CD4-positive, alpha-beta T cell (primary cell): ENCODE data around the gene SPDYE1. TPM values are rescaled to one million over a fixed set of nuclear protein-coding genes. Genes with fewer than 3 reads are reported as not detected.
A peak's percentile ranks its signal among the peaks of the same experiment; 100 is the strongest.
"Not testable (repeated sequence)": the region's sequence is repeated elsewhere in the genome, so short reads cannot be mapped to it uniquely, and the experiment has no call there.

ENCODE experiments used
- ATAC-seq: fragments of 200-7000 bp; cut with Tn5 transposase; one replicate; pipeline ENCODE4 v1.10.0; 2022; ENCODE audit warnings: mild to moderate bottlenecking; ENCODE audit not compliant: poor library complexity
- CTCF ChIA-PET: fragments of 350-600 bp; sonication (Branson Sonifier 250); formaldehyde crosslinking; loops from one replicate; lab custom pipeline; 2021; ENCODE audit warnings: antibody characterized with exemption, inconsistent platforms; lab: Charles Lee
- POLR2A ChIA-PET: fragments of 350-600 bp; sonication (Branson Sonifier 250); formaldehyde crosslinking; loops from one replicate; lab custom pipeline; 2021; ENCODE audit warnings: antibody characterized with exemption, inconsistent platforms; lab: Charles Lee
- DNase-seq, 14 experiments: peaks; one replicate each; pipeline ENCODE4 v3.0.0-alpha.2; 2013 to 2020; ENCODE audit warnings: mixed read lengths in 2 of 14
- H3K27ac ChIP-seq, 2 donors: one replicate each; pipeline versions ENCODE4 v1.5.1 to v1.7.0; 2013; ENCODE audit warnings: low read length in 2 of 2, low read depth in 1 of 2, mild to moderate bottlenecking in 1 of 2
- H3K27me3 ChIP-seq, 2 experiments: 1 replicate in 1 of 2; 2 replicates in 1 of 2; pipeline versions ENCODE4 v1.6.1 to v1.7.0; 2013; ENCODE audit warnings: low read length in 2 of 2, control low read depth in 1 of 2, mild to moderate bottlenecking in 1 of 2, moderate library complexity in 1 of 2; ENCODE audit not compliant: insufficient read depth in 2 of 2, control insufficient read depth in 1 of 2
- H3K36me3 ChIP-seq: one replicate; pipeline ENCODE4 v1.6.1; 2013; ENCODE audit warnings: low read length, control low read depth; ENCODE audit not compliant: insufficient read depth
- H3K4me1 ChIP-seq: one replicate; pipeline ENCODE4 v1.6.1; 2013; ENCODE audit warnings: low read length, control low read depth; ENCODE audit not compliant: insufficient read depth
- H3K4me3 ChIP-seq: one replicate; pipeline ENCODE4 v1.5.1; 2013; ENCODE audit warnings: mild to moderate bottlenecking, low read length, moderate library complexity
- H3K9me3 ChIP-seq, 2 experiments: 1 replicate in 1 of 2; 2 replicates in 1 of 2; pipeline versions ENCODE4 v1.6.1 to v1.7.0; 2013; ENCODE audit warnings: low read length in 2 of 2, mild to moderate bottlenecking in 2 of 2, control low read depth in 1 of 2, moderate library complexity in 1 of 2; ENCODE audit not compliant: control insufficient read depth in 1 of 2, insufficient read depth in 1 of 2
- H3K27ac Mint-ChIP-seq: one replicate; pipeline ENCODE4 v1.8.0; 2020; ENCODE audit warnings: mixed read lengths
- H3K27me3 Mint-ChIP-seq: one replicate; pipeline ENCODE4 v1.8.0; 2021; ENCODE audit warnings: mixed read lengths
- H3K36me3 Mint-ChIP-seq: one replicate; pipeline ENCODE4 v1.8.0; 2021; ENCODE audit warnings: low read depth, mixed read lengths
- H3K4me1 Mint-ChIP-seq: one replicate; pipeline ENCODE4 v1.8.0; 2021; ENCODE audit warnings: low read depth, mixed read lengths
- H3K4me3 Mint-ChIP-seq: one replicate; pipeline ENCODE4 v1.8.0; 2020; ENCODE audit warnings: mild to moderate bottlenecking, mixed read lengths
- H3K9me3 Mint-ChIP-seq: one replicate; pipeline ENCODE4 v1.8.0; 2020; ENCODE audit warnings: mixed read lengths
- CTCF ChIP-seq: fragments of 200-600 bp; IDR thresholded peaks from one replicate; pipeline ENCODE4 v1.8.0; 2022; ENCODE audit warnings: antibody characterized with exemption, mild to moderate bottlenecking
- intact Hi-C, 2 experiments: fragments of 100-400 bp; cut with DNase I in 1 of 2; cut with micrococcal nuclease in 1 of 2; formaldehyde crosslinking; loops; one replicate each; pipeline versions ENCODE4 v1.15.1 to v1.9.0; 2023 to 2025; cut with DNase I, micrococcal nuclease
- total RNA-seq, 174 experiments: library from RNA in 2 of 174; stranded (reverse) in 2 of 174; gene quantifications; one replicate each; pipeline ENCODE4 v1.2.3 and lab custom pipeline; 2021 to 2026

SPDYE1 gene
- total RNA-seq, 2 experiments from 2014 or later: not detected

DNA sequence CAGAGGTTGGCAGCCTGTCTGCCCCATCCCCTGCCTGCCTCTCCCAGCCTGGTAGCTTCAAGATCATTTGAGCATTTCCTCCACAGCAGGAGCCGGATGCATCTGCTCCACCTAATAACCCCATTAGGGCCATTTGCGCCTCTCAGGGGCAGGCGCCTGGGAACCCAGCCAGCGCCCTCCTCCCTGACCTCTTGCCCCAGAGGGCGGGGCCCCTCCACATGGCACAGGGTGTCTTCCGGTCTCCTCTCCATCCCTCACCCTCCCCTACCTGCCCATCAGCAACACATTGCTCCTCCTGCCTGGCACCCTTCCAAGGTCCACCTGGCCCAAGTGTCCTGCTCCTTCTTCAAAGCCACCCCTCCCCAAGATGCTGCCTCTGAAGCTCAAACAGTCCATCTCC lies 14.8 kb upstream of the SPDYE1 start:
- H3K9me3 Mint-ChIP-seq, DNase-seq, H3K36me3 ChIP-seq, H3K27ac ChIP-seq, intact Hi-C loops, H3K4me3 ChIP-seq, H3K9me3 ChIP-seq, H3K27me3 Mint-ChIP-seq, ATAC-seq, H3K4me1 ChIP-seq, H3K27ac Mint-ChIP-seq, H3K4me1 Mint-ChIP-seq, H3K27me3 ChIP-seq, H3K36me3 Mint-ChIP-seq, CTCF ChIA-PET, H3K4me3 Mint-ChIP-seq, POLR2A ChIA-PET: not testable (repeated sequence)

DNA sequence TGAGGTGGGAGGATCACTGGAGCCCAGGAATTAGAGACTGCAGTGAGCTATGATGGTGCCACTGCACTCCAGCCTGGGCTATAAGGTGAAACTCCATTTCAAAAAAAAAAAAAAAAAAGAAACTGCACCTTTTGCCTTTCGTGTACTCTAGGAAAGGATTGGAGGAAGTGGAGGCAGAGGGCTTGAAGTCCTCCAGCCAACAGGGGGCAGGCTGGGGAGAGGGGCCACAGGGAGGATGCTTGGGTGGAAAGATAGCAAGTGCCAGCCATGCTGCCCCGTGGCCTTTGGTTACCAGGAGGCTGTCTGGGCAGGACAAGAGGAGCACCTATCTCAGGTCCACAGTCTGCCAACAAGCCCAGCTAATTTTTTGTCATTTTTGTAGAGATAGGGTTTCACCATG lies 14.0 kb upstream of the SPDYE1 start:
- H3K9me3 Mint-ChIP-seq, CTCF ChIA-PET, H3K27ac Mint-ChIP-seq, H3K4me3 ChIP-seq, H3K27me3 Mint-ChIP-seq, H3K27ac ChIP-seq, H3K9me3 ChIP-seq, H3K4me3 Mint-ChIP-seq, intact Hi-C loops, H3K27me3 ChIP-seq, H3K36me3 ChIP-seq, POLR2A ChIA-PET, H3K4me1 ChIP-seq, DNase-seq, H3K36me3 Mint-ChIP-seq, ATAC-seq, H3K4me1 Mint-ChIP-seq: not testable (repeated sequence)

DNA sequence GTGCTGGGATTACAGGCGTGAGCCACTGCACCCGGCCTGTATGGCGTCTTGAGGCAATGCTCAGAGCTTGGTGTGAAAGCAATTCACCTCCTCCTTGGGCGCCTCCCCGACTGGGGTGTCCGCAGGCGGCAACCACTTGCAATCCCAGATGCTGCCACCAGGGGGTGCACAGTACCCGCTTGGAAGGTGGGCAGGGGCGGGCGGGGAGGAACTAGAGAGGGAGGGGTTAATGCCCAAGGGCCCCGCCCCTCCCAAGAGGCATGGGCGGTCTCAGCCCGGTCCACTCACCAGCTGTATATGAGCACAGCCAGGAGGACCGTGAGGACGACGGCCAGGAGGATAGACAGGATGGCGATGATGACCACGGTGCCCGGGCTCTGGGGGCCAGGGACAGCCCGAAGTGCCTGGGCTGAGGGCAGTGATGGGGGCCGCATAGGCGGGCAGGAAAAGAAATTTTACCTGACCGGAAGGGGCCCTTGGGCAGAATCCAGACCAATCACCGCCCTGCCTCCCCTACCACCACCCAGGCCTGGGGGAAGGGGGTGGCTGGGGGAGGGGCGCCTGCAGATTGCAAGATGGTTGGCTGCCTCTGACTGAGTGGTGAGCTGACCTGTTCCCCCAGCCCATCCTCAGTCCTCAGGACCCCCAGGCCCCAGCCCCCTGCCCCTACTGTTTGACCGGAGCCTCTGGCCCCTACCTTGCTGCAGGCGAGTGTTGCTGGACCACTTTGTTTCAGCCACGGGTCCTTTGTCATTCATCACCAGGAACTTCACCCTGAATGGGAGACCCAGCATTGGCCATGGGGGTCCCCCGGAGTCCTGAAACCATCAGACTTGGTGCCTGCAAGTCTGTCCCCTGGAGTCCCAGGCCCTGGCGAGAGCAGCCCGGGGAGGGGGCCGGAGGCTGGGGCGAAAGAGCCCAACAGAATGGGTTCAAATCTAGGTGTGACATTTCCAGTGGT lies 11.5 kb upstream of the SPDYE1 start:
- H3K4me1 ChIP-seq, H3K9me3 Mint-ChIP-seq, POLR2A ChIA-PET, H3K4me1 Mint-ChIP-seq, H3K36me3 ChIP-seq, H3K27ac ChIP-seq, intact Hi-C loops, H3K4me3 ChIP-seq, H3K27ac Mint-ChIP-seq, CTCF ChIA-PET, H3K27me3 ChIP-seq, H3K27me3 Mint-ChIP-seq, H3K9me3 ChIP-seq, H3K36me3 Mint-ChIP-seq: not testable (repeated sequence)
- ATAC-seq: peak; percentile 89
- H3K4me3 Mint-ChIP-seq: peak overlapping the region; percentile 56
- peak; percentile 73 for TF ChIP-seq CTCF
- peak; percentile 66 to 93 (median 82) for DNase-seq

DNA sequence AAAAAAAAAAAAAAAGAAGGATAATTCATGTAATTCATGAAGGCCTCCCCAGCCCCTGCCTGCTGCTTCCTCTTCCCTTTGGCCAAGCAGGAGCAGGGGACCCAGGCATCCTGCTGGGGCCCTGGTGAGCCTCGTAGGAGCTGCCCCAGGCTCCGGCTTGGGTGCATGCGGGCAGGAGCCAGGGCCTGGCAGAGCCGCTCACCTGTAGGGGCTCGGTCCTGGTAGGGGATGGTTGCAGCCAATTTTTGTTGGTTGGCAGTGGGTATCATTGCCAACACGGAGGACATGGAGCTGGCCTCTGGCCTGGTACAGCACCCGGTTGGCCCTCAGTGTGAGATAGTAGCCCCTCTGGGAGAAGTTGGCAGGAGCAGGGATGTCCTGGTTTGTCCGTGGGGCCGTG lies 10.2 kb upstream of the SPDYE1 start:
- H3K4me1 Mint-ChIP-seq, CTCF ChIA-PET, H3K4me3 Mint-ChIP-seq, H3K27me3 Mint-ChIP-seq, intact Hi-C loops, H3K36me3 ChIP-seq, H3K27me3 ChIP-seq, DNase-seq, H3K9me3 Mint-ChIP-seq, H3K36me3 Mint-ChIP-seq, H3K27ac Mint-ChIP-seq, H3K27ac ChIP-seq, H3K9me3 ChIP-seq, ATAC-seq, POLR2A ChIA-PET, H3K4me1 ChIP-seq, H3K4me3 ChIP-seq: not testable (repeated sequence)

DNA sequence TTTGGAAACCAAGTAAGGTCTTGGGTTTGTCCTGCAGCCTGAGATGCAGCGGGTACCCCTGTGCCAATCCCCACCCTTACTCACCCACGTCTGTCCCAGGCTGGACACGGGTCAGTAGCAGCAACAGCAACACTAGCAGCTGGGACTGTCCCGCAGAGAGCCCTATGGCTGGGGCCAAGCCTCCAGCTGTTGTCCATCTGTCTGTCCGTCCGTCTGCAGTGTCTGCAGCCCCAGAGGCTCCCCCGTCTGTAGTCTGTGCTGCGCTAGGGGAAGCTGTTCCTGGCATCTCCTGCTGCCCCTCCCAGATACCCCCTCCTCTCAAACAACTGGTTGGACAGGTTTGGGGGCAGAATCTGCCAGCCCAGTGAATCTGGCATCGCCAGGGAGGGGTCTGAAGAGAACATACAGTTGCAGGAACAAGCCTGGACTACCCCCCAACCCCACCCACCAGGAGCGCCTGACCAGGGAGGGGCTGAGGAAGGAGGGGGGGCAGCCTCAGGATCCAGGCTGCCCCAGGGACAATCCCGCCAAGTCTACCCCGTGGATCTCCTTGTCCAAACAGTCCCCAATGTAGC lies 7.6 kb upstream of the SPDYE1 start:
- H3K4me1 Mint-ChIP-seq, H3K4me1 ChIP-seq, intact Hi-C loops, H3K36me3 Mint-ChIP-seq, H3K27me3 Mint-ChIP-seq, H3K9me3 Mint-ChIP-seq, H3K4me3 Mint-ChIP-seq, ATAC-seq, H3K4me3 ChIP-seq, H3K9me3 ChIP-seq, DNase-seq, POLR2A ChIA-PET, CTCF ChIA-PET, H3K27ac Mint-ChIP-seq, H3K27me3 ChIP-seq, H3K27ac ChIP-seq, H3K36me3 ChIP-seq: not testable (repeated sequence)

GRCh38 chr7:43990829-43991228 lies 6.9 kb upstream of the SPDYE1 start:
- H3K36me3 ChIP-seq, H3K4me1 Mint-ChIP-seq, DNase-seq, H3K27ac Mint-ChIP-seq, CTCF ChIA-PET, H3K4me3 ChIP-seq, POLR2A ChIA-PET, H3K9me3 Mint-ChIP-seq, H3K27me3 Mint-ChIP-seq, intact Hi-C loops, H3K27ac ChIP-seq, H3K27me3 ChIP-seq, H3K4me3 Mint-ChIP-seq, H3K9me3 ChIP-seq, H3K4me1 ChIP-seq, ATAC-seq, H3K36me3 Mint-ChIP-seq: not testable (repeated sequence)
